Mucosa of rectum (tissue), 2 donors: Measurements from ENCODE around the gene DTX1.

Source experiments
- H3K27ac ChIP-seq, 2 donors: one replicate each; pipeline ENCODE4 v1.7.0; 2013; ENCODE audit warnings: inconsistent platforms in 2 of 2, low read depth in 2 of 2, low read length in 2 of 2
- H3K27me3 ChIP-seq, 2 donors: one replicate each; pipeline ENCODE4 v1.7.0; 2013; ENCODE audit warnings: low read length in 2 of 2; ENCODE audit not compliant: control insufficient read depth in 2 of 2, insufficient read depth in 2 of 2
- H3K36me3 ChIP-seq, 2 donors: one replicate each; pipeline ENCODE4 v1.7.0; 2013; ENCODE audit warnings: low read length in 2 of 2; ENCODE audit not compliant: control insufficient read depth in 2 of 2, insufficient read depth in 2 of 2
- H3K4me1 ChIP-seq, 2 donors: one replicate each; pipeline ENCODE4 v1.7.0; 2013; ENCODE audit warnings: low read length in 2 of 2, mild to moderate bottlenecking in 1 of 2; ENCODE audit not compliant: control insufficient read depth in 2 of 2, insufficient read depth in 2 of 2
- H3K4me3 ChIP-seq, 2 donors: one replicate each; pipeline ENCODE4 v1.7.0; 2013; ENCODE audit warnings: low read length in 2 of 2
- H3K9ac ChIP-seq, 2 donors: one replicate each; pipeline ENCODE4 v1.7.0; 2013; ENCODE audit warnings: low read length in 2 of 2, low read depth in 1 of 2, mild to moderate bottlenecking in 1 of 2
- H3K9me3 ChIP-seq, 2 donors: one replicate each; pipeline ENCODE4 v1.7.0; 2013; ENCODE audit warnings: low read length in 2 of 2; ENCODE audit not compliant: control insufficient read depth in 2 of 2
- donor health status: healthy.
- donor health status: Normal muscosa, but diverticular disease.

The DTX1 gene

GRCh38 chr12:113039911-113040445 lies 16.6 kb upstream of the DTX1 start:
- H3K4me1 ChIP-seq, result no peaks in the 10 kb centered on the region
- peaks cover 0 to 3% of the 10 kb centered on the region in 2 donors for H3K27me3 ChIP-seq
- H3K4me3 ChIP-seq, result no peak overlapping the region
- no peaks in the 10 kb centered on the region for H3K9me3 ChIP-seq
- no peaks in the 10 kb centered on the region for H3K36me3 ChIP-seq
- no peak overlapping the region for H3K9ac ChIP-seq
- H3K27ac ChIP-seq, result no peak overlapping the region

DNA sequence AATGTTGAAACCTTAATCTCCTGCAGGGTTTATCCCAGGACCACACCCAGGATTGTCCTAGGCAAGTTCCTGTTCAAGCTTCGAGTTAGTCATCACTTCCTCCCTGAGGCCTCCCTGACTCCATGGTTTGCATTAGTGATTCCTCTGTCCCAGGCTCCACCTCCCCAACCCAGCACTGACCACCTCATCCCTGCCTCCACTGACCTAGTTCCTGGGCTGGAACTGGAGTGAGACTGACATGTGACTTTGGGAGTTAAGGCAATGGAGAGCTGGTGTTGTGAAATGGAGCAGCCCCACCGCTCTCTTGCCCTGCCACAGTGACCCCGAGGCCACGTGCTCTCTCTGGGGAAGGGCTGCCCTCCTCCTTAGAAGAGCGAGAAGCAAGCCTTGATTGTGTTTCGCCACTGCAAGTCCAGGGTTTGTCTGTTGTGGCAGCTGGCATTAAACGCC lies 15.8 kb upstream of the DTX1 start:
- Histone ChIP-seq H3K27ac (no peak overlapping the region), H3K27me3 (peaks cover 0 to 3% of the 10 kb centered on the region in 2 donors), H3K4me3 (no peak overlapping the region), H3K4me1 (no peaks in the 10 kb centered on the region), H3K9ac (no peak overlapping the region), H3K36me3 (no peaks in the 10 kb centered on the region), H3K9me3 (no peaks in the 10 kb centered on the region)

DNA sequence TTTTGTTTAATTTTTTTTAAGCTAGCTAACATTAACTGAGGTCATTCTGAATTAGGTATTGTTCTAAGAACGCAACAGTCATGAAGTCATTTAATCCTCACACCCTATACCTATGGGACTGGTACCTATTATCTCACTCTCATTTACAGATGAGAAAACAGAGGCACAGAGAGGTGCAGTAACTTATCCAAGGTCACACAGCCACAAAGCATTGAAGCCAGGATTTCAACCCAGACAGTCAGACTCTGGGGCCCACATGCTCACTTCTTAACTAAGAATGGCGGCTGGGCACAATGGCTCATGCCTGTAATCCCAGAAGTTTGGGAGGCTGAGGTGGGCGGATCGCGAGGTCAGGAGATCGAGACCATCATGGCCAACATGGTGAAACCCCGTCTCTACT lies 15.0 kb upstream of the DTX1 start:
- H3K27me3 ChIP-seq, result peaks cover 0 to 3% of the 10 kb centered on the region in 2 donors
- no peaks in the 10 kb centered on the region for H3K9me3 ChIP-seq
- no peaks in the 10 kb centered on the region for H3K36me3 ChIP-seq
- no peak overlapping the region for H3K9ac ChIP-seq
- no peaks in the 10 kb centered on the region for H3K4me1 ChIP-seq
- no peak overlapping the region for H3K4me3 ChIP-seq
- H3K27ac ChIP-seq, result no peak overlapping the region

GRCh38 chr12:113043240-113043639 lies 13.3 kb upstream of the DTX1 start:
- Histone ChIP-seq H3K9ac (no peak overlapping the region), H3K36me3 (no peaks in the 10 kb centered on the region), H3K27me3 (peaks cover 0 to 3% of the 10 kb centered on the region in 2 donors), H3K27ac (no peak overlapping the region), H3K4me1 (no peaks in the 10 kb centered on the region), H3K4me3 (no peak overlapping the region), H3K9me3 (no peaks in the 10 kb centered on the region)

DNA sequence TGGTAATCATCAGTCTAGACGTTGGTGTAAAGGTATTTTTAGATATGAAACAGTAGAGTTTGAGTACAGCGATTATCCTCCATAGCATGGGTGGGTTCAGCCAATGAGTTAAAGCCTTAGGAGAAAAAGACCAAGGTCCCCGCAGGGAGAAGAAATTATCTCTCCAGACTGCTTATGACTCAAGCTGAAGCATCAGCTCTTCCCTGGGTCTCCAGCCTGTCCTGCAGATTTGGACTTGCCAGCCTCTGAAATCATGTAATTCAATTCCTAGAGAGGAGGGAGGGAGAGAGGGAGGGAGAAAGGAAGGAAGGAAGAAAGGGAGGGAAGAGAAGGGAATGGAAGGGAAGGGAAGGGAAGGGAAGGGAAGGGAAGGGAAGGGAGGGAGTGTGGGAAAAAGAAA lies 12.0 kb upstream of the DTX1 start:
- Histone ChIP-seq H3K9ac (no peak overlapping the region), H3K9me3 (no peaks in the 10 kb centered on the region), H3K27me3 (peaks cover 0 to 3% of the 10 kb centered on the region in 2 donors), H3K36me3 (no peaks in the 10 kb centered on the region), H3K4me3 (no peak overlapping the region), H3K27ac (no peak overlapping the region), H3K4me1 (no peaks in the 10 kb centered on the region)

- H3K9ac ChIP-seq, result no peak overlapping the region
- no peak overlapping the region for H3K4me3 ChIP-seq
- no peaks in the 10 kb centered on the region for H3K9me3 ChIP-seq
- no peaks in the 10 kb centered on the region for H3K27me3 ChIP-seq
- H3K36me3 ChIP-seq, result no peaks in the 10 kb centered on the region
- H3K4me1 ChIP-seq, result no peaks in the 10 kb centered on the region
- H3K27ac ChIP-seq, result no peak overlapping the region
These were observed 7.8 kb upstream of the DTX1 start for GRCh38 chr12:113048716-113049127.

GRCh38 chr12:113049976-113050742 lies 6.4 kb upstream of the DTX1 start:
- H3K4me1 ChIP-seq, result no peaks in the 10 kb centered on the region
- H3K9ac ChIP-seq, result no peak overlapping the region
- H3K27ac ChIP-seq, result no peak overlapping the region
- H3K36me3 ChIP-seq, result no peaks in the 10 kb centered on the region
- H3K27me3 ChIP-seq, result peaks cover 7 to 8% of the 10 kb centered on the region in 2 donors
- no peaks in the 10 kb centered on the region for H3K9me3 ChIP-seq
- H3K4me3 ChIP-seq, result no peak overlapping the region

DNA sequence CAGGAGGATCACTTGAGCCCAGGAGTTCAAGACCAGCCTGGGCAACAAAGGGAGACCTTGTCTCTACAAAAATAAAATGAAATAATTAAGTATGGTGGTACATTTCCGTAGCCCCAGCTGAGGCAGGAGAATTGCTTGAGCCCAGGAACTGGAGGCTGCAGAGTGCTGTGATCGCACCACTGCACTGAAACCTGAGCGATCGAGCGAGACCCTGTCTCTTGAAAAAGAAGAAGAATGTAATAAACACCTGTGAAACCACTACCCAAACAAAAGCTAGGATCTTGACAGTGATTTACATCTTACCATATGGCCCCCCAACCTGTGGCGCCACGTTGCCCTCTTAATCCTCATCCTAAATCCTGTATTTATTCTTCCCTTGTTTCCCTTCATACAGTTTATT lies 5.7 kb upstream of the DTX1 start:
- H3K27me3 ChIP-seq, result peaks cover 11 to 14% of the 10 kb centered on the region in 2 donors
- no peaks in the 10 kb centered on the region for H3K4me1 ChIP-seq
- H3K9ac ChIP-seq, result no peak overlapping the region
- H3K4me3 ChIP-seq, result no peak overlapping the region
- H3K9me3 ChIP-seq, result no peaks in the 10 kb centered on the region
- H3K27ac ChIP-seq, result no peak overlapping the region
- H3K36me3 ChIP-seq, result no peaks in the 10 kb centered on the region

- Histone ChIP-seq H3K4me1 (no peaks in the 10 kb centered on the region), H3K9me3 (no peaks in the 10 kb centered on the region), H3K4me3 (no peak overlapping the region), H3K27ac (no peak overlapping the region), H3K9ac (no peak overlapping the region), H3K27me3 (peaks cover 14 to 18% of the 10 kb centered on the region in 2 donors), H3K36me3 (no peaks in the 10 kb centered on the region)
These were observed 4.8 kb upstream of the DTX1 start for GRCh38 chr12:113051759-113052158.

DNA sequence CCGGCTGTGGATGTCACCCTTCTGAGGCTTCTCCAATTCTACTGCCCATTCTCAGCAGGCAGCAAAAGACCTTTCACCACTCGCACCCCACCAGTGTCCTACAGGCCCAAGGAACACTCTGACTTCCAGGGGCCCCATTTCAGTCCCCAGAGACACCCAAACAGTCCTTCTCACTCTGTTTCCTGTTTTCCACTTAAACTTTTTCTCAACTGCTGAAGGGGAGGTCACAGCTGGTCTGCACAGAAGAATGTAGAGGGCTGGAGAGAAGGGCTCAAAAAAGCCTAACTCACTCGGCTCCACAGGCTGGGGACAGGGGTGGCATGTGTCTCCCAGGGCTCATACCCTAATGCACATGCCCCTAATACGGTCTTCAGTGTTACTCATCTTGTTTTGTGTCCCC lies 4.2 kb upstream of the DTX1 start:
- Histone ChIP-seq H3K4me3 (no peak overlapping the region), H3K36me3 (no peaks in the 10 kb centered on the region), H3K27me3 (peaks cover 14 to 18% of the 10 kb centered on the region in 2 donors), H3K27ac (no peak overlapping the region), H3K9ac (no peak overlapping the region), H3K9me3 (no peaks in the 10 kb centered on the region), H3K4me1 (no peaks in the 10 kb centered on the region)
